NCI-H128 (cell line): ENCODE data around the gene SCFD2.

ENCODE experiments used
- DNase-seq: peaks from one replicate; lab custom pipeline; 2025; ENCODE audit not compliant: unreplicated experiment; lab: John Stamatoyannopoulos, UW

The SCFD2 gene

GRCh38 chr4:52868133-52868532 is 497.7 kb downstream of the SCFD2 start:
- no peak for DNase-seq

- DNase-seq, result no peak
Observed at GRCh38 chr4:52867163-52867562, 498.7 kb downstream of the SCFD2 start.

GRCh38 chr4:52866734-52867133 is 499.1 kb downstream of the SCFD2 start:
- no peak for DNase-seq

- no peak for DNase-seq
Observed at GRCh38 chr4:52865300-52865699, 500.6 kb downstream of the SCFD2 start.

- DNase-seq, result peak; percentile 66
Observed at GRCh38 chr4:52864793-52865192, 501.1 kb downstream of the SCFD2 start.

GRCh38 chr4:52863324-52863723 is 502.5 kb downstream of the SCFD2 start:
- no peak for DNase-seq

GRCh38 chr4:52862639-52863161 is 503.2 kb downstream of the SCFD2 start:
- no peak for DNase-seq

- DNase-seq, result peak; percentile 14
Observed at GRCh38 chr4:52861879-52862616, 503.8 kb downstream of the SCFD2 start, which contains the start of gene RASL11B. RASL11B (plus strand) TSS chr4:52862317; CDS start chr4:52862508, 191 bp downstream.

GRCh38 chr4:52861171-52861823 is 504.6 kb downstream of the SCFD2 start:
- DNase-seq, result no peak

GRCh38 chr4:52860361-52860760 is 505.5 kb downstream of the SCFD2 start:
- no peak for DNase-seq

- DNase-seq, result no peak
Observed at GRCh38 chr4:52856801-52857200, 509.1 kb downstream of the SCFD2 start.

- no peak for DNase-seq
Observed at GRCh38 chr4:52853351-52853750, 512.5 kb downstream of the SCFD2 start.

- DNase-seq, result no peak
Observed at GRCh38 chr4:52852711-52853110, 513.1 kb downstream of the SCFD2 start.

GRCh38 chr4:52852041-52852440 is 513.8 kb downstream of the SCFD2 start:
- no peak for DNase-seq

- no peak for DNase-seq
Observed at GRCh38 chr4:52850406-52851124, 515.3 kb downstream of the SCFD2 start.

- no peak for DNase-seq
Observed at GRCh38 chr4:52848254-52848653, 517.6 kb downstream of the SCFD2 start.

- DNase-seq, result no peak
Observed at GRCh38 chr4:52846502-52846901, 519.4 kb downstream of the SCFD2 start.

- DNase-seq, result no peak
Observed at GRCh38 chr4:52844596-52844995, 521.3 kb downstream of the SCFD2 start.

- DNase-seq, result no peak
Observed at GRCh38 chr4:52843958-52844357, 521.9 kb downstream of the SCFD2 start.

GRCh38 chr4:52843351-52843750 is 522.5 kb downstream of the SCFD2 start:
- no peak for DNase-seq

GRCh38 chr4:52842792-52843191 is 523.1 kb downstream of the SCFD2 start:
- no peak for DNase-seq
